Choroid plexus epithelial cell (primary cell): Measurements from ENCODE around the gene TM4SF1.

ENCODE experiments used
- DNase-seq: peaks from one replicate; pipeline ENCODE4 v3.0.0-alpha.2; 2010; ENCODE audit warnings: low read depth
- H3K4me3 ChIP-seq: 2 replicates; pipeline ENCODE4 v1.5.1; 2011; ENCODE audit warnings: low read depth, mild to moderate bottlenecking, control low read depth, low read length, moderate library complexity
- TF ChIP-seq, protein P1 (sequence below): conservative IDR thresholded peaks from 2 replicates; pipeline ENCODE4 v1.5.1; 2011; ENCODE audit warnings: low read depth, mild to moderate bottlenecking, control low read depth, inconsistent platforms, low read length, moderate library complexity

The TM4SF1 gene

GRCh38 chr3:149332227-149332765, 45.2 kb downstream of the TM4SF1 start:
- DNase-seq, result no peak
- no peak overlapping the region for H3K4me3 ChIP-seq
- TF ChIP-seq, protein P1, sequence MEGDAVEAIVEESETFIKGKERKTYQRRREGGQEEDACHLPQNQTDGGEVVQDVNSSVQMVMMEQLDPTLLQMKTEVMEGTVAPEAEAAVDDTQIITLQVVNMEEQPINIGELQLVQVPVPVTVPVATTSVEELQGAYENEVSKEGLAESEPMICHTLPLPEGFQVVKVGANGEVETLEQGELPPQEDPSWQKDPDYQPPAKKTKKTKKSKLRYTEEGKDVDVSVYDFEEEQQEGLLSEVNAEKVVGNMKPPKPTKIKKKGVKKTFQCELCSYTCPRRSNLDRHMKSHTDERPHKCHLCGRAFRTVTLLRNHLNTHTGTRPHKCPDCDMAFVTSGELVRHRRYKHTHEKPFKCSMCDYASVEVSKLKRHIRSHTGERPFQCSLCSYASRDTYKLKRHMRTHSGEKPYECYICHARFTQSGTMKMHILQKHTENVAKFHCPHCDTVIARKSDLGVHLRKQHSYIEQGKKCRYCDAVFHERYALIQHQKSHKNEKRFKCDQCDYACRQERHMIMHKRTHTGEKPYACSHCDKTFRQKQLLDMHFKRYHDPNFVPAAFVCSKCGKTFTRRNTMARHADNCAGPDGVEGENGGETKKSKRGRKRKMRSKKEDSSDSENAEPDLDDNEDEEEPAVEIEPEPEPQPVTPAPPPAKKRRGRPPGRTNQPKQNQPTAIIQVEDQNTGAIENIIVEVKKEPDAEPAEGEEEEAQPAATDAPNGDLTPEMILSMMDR, result no peak

DNA sequence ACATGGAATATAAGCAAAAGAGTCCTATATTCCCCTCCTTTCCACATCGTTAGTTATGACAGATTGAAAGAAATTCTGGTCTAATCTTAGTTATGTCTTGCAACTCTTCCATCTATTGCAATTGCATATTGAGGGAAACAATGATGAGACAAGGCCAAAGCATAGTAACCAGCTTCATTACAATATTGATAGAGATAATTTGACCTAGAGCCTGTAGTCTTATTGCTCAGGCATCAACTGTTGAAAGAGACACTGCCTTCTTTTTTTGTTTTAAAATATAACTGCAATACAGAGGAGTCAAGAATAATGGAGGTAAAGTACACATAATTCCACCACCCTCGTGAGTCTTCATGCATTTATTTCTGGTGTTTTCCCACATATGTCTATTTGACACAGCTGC, 46.1 kb downstream of the TM4SF1 start:
- no peak overlapping the region for H3K4me3 ChIP-seq
- DNase-seq, result no peak
- TF ChIP-seq, protein P1, result no peak

- TF ChIP-seq, protein P1, result no peak
- no peak for DNase-seq
- no peak overlapping the region for H3K4me3 ChIP-seq
These were observed 46.7 kb downstream of the TM4SF1 start for GRCh38 chr3:149330609-149331331.

DNA sequence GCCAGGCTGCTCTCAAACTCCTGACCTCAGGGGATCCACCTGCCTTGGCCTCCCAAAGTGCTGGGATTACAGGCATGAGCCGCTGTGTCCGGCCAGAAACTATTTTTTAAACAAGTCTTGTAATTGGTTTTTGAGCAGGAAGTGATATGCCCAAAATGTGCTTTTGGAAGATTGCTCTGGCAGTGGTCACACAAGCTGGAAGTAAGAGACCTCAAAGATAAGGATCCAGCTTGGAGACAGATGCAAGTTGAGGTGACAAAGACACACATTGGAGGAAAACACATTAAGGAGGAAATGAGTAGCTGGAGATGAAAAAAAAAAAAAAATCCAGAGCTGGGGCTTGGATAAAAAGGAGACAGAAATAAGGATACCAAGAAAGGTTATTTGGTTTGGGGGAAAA, 50.3 kb downstream of the TM4SF1 start:
- no peak for DNase-seq
- no peak overlapping the region for H3K4me3 ChIP-seq
- TF ChIP-seq, protein P1, result no peak

- TF ChIP-seq, protein P1, result no peak
- DNase-seq, result no peak
- H3K4me3 ChIP-seq, result no peak overlapping the region
These were observed 51.9 kb downstream of the TM4SF1 start for GRCh38 chr3:149325581-149325980.

- TF ChIP-seq, protein P1, result no peak
- DNase-seq, result no peak
- H3K4me3 ChIP-seq, result no peak overlapping the region
These were observed 53.1 kb downstream of the TM4SF1 start for GRCh38 chr3:149324332-149324731.

- no peak overlapping the region for H3K4me3 ChIP-seq
- no peak for DNase-seq
- TF ChIP-seq, protein P1, result no peak
These were observed 55.8 kb downstream of the TM4SF1 start for GRCh38 chr3:149321640-149322039.
